Omental fat pad (tissue), 4 donors: ENCODE measurements around the gene RAVER2. TPM values are rescaled to one million over a fixed set of nuclear protein-coding genes. Genes with fewer than 3 reads are reported as not detected.
"Not testable (repeated sequence)": the region's sequence is repeated elsewhere in the genome, so short reads cannot be mapped to it uniquely, and the experiment has no call there.

Experiments
- ATAC-seq: fragments of 150-250 bp; one replicate; pipeline ENCODE4 v1.9.1; 2016; ENCODE audit warnings: mild to moderate bottlenecking, moderate library complexity; ENCODE audit not compliant: low FRiP score
- DNase-seq: peaks from one replicate; pipeline ENCODE4 v3.0.0-alpha.2; 2019; ENCODE audit warnings: low spot score
- total RNA-seq, 4 donors: library from RNA; depleted of rRNA; stranded (reverse); fragments of >200 nt; gene quantifications; one replicate each; pipeline ENCODE4 v1.1.0, GENCODE V29; 2016
- TF ChIP-seq, protein P1 (sequence below), 3 donors: fragments of 450-650 bp; IDR thresholded peaks; one replicate each; pipeline ENCODE4 v1.5.1; 2016 to 2017; ENCODE audit warnings: antibody characterized with exemption in 3 of 3, mild to moderate bottlenecking in 3 of 3, moderate library complexity in 2 of 3

The RAVER2 gene, protein sequence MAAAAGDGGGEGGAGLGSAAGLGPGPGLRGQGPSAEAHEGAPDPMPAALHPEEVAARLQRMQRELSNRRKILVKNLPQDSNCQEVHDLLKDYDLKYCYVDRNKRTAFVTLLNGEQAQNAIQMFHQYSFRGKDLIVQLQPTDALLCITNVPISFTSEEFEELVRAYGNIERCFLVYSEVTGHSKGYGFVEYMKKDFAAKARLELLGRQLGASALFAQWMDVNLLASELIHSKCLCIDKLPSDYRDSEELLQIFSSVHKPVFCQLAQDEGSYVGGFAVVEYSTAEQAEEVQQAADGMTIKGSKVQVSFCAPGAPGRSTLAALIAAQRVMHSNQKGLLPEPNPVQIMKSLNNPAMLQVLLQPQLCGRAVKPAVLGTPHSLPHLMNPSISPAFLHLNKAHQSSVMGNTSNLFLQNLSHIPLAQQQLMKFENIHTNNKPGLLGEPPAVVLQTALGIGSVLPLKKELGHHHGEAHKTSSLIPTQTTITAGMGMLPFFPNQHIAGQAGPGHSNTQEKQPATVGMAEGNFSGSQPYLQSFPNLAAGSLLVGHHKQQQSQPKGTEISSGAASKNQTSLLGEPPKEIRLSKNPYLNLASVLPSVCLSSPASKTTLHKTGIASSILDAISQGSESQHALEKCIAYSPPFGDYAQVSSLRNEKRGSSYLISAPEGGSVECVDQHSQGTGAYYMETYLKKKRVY
- 10 to 100 TPM in 3 of 4 donors, 1 to 10 TPM in 1; 6.6 to 14.3 (median 10.3) TPM for total RNA-seq

DNA sequence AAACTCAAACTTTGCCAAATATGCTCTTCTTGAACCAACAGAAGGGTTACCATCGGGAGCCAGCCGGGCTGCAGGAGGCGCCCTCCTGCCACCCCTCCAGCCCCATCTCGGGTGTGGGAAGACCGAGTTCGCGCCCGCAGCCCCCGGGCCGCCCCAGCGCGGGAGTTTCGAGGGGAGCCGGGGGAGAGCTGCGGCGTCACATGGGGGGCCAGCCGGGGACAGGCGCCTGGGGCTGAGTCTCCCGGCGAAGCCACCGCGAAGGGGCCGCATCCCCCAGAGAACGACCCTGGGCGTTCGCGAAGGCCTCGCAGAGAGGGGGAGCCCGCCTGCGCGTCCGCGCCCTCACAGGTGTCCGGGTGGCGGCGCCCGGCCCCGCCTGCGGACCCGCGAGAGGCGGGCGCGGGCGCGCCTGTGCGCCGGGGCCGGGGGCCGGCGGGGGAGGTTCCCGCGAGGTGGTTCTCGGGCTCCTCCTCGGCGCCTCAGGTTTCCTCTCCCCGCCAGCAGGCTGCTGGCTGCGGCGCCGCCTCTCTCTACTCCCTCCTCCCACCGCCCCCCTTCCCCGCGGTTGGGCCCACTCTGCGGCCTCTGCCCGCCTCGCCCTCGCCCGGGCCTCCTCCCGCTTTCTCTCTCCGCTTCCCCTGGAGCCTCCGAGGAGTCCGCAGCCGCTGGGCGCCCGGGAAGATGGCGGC is at the start of gene RAVER2:
Gene RAVER2, plus strand, starts transcription at position 584 of the 689 bp plus-strand sequence. Its CDS starts 98 bp downstream, at position 682.
- DNase-seq = no peak
- TF ChIP-seq, protein P1, sequence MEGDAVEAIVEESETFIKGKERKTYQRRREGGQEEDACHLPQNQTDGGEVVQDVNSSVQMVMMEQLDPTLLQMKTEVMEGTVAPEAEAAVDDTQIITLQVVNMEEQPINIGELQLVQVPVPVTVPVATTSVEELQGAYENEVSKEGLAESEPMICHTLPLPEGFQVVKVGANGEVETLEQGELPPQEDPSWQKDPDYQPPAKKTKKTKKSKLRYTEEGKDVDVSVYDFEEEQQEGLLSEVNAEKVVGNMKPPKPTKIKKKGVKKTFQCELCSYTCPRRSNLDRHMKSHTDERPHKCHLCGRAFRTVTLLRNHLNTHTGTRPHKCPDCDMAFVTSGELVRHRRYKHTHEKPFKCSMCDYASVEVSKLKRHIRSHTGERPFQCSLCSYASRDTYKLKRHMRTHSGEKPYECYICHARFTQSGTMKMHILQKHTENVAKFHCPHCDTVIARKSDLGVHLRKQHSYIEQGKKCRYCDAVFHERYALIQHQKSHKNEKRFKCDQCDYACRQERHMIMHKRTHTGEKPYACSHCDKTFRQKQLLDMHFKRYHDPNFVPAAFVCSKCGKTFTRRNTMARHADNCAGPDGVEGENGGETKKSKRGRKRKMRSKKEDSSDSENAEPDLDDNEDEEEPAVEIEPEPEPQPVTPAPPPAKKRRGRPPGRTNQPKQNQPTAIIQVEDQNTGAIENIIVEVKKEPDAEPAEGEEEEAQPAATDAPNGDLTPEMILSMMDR (IDR thresholded peaks at IDR 0.05) = no peak
- peak; percentile 89 for ATAC-seq

DNA sequence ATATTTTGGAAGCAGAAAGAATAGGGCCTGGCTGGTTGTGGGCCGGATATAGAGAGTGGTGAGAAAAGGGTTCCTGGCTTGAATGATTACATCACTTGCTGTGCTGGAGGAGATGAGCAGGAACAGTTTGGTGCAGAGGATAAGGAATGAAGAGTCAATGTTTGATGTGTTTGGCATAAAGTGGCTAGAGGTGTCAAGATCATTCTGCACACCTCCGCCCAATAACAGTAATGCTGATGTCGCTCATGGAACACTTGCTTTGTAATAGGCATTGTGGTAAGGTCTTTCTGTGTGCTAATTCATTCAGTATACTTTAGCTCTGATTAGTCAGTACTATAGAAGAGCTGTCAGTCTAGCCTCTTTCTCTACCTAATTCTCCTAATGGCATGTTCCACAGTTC is 48.0 kb upstream of the RAVER2 start:
- TF ChIP-seq, protein P1 (IDR thresholded peaks at IDR 0.05) = no peak
- ATAC-seq (no peak), DNase-seq (no peak)

DNA sequence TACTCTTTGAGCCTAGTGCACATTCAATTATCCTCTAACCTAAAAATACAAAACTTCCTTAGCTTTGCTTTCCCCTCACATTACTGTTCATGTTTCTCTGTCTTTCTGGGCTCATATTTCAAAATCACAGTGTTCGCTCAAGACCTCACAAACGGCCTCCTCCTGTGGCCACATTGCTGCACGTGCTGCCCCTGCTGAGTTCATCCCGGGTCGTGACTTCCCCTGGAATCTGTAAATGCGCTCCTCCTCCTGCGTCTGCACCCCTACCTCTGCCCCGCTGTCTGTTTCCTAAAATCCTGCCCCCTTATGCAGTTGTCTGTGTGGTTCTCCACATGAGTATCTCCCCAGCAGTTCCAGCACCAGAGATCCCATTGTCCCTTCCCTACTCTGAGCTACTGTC is 45.5 kb upstream of the RAVER2 start:
- TF ChIP-seq, protein P1 (IDR thresholded peaks at IDR 0.05) = no peak
- no peak for DNase-seq
- no peak for ATAC-seq

DNA sequence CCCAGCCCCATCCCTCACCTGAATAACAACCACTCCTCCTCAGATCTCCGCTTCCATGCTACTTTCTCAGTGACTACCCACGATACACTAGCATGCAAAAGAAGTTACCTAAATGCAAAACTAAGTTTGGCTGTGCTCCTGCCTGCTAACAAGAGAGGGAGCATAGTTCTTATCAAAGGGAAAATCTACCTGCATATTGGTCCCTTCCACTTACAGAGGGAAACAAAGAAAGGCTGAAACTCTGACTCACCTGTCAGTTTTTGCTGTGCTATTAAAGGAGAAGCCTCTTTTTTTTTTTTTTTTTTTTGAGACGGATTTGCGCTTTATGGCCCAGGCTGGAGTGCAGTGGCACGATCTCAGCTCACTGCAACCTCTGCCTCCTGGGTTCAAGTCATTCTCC is 43.8 kb upstream of the RAVER2 start:
- DNase-seq (no peak), ATAC-seq (no peak)
- TF ChIP-seq, protein P1 (IDR thresholded peaks at IDR 0.05) = no peak

DNA sequence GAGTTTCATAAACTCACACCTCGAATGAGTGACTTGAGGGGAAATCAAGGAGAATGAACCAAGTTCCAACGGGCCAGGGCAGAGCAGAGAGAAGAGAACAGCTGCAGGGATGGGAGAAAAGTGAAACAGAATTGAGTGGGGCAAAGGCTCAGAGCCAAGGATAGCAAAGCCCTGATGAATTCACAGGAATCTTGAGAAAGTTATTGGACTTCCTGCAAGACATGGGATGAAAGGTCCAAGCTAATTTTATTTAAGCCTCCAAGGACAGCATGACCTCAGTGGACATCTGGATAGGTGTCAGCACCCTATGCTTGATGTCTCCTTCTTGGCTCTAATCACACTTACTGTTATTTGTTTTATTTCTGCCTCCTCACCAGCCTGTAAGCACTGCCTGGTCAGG is 43.0 kb upstream of the RAVER2 start:
- TF ChIP-seq, protein P1 (IDR thresholded peaks at IDR 0.05) = no peak
- DNase-seq (no peak), ATAC-seq (no peak)

DNA sequence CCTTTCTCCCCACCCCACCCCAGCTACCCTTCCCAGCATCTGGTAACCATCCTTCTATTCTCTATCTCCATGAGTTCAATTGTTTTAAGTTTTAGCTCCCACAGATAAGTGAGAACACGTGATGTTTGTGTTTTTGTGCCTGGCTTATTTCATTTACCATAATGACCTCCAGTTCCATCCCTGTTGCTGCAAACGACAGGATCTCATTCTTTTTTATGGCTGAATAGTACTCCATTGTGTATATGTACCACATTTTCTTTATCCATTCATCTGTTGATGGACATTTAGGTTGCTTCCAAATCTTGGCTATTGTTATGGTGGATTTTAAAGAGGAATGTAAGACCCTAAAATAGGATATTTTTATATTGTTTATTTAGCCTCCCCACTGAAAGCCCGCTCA is 42.2 kb upstream of the RAVER2 start:
- DNase-seq, ATAC-seq: not testable (repeated sequence)

DNA sequence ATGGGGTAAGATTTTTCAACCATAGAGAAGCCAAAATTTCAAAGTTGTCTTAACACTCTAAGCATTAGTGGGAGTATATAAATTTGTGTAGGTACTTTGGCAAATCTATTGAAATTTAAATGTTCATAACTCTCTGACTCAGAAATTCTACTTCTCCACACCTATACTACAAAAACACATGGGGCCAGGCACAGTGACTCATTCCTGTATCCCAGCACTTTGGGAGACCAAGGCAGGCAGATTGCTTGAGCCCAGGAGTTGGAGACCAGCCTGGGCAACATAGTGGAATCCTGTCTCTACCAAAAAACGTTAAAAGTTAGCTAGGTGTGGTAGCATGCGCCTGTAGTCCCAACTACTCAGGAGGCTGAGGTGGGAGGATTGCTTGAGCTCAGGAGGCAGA is 41.3 kb upstream of the RAVER2 start:
- ATAC-seq (no peak), DNase-seq (no peak)
- TF ChIP-seq, protein P1 (IDR thresholded peaks at IDR 0.05) = no peak
